NCI-H2107 treated with DMSO at 0.1 percent for 48 hours (cell line): ENCODE data around the gene YIF1B.

ENCODE experiments used
- DNase-seq: peaks from one replicate; lab custom pipeline; 2025; ENCODE audit not compliant: unreplicated experiment; lab: John Stamatoyannopoulos, UW

The YIF1B gene

DNA sequence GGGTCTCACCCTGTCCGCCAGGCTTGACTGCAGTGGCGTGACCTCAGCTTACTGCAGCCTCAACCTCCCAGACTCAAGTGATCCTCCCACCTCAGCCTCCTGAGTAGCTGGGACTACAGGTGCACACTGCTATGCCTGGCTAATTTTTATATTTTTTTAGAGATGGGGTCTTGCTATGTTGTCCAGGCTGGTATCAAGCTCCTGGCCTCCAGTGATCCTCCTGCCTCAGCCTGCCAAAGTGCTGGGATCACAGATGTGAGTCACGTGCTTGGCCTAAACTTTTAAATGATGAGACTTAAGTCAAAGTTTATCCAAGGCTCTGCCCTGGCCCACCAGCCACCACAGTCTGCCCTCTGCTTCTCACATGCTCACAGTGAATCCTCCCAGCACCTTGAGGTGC lies 9.5 kb downstream of the YIF1B start:
- no peak for DNase-seq

DNA sequence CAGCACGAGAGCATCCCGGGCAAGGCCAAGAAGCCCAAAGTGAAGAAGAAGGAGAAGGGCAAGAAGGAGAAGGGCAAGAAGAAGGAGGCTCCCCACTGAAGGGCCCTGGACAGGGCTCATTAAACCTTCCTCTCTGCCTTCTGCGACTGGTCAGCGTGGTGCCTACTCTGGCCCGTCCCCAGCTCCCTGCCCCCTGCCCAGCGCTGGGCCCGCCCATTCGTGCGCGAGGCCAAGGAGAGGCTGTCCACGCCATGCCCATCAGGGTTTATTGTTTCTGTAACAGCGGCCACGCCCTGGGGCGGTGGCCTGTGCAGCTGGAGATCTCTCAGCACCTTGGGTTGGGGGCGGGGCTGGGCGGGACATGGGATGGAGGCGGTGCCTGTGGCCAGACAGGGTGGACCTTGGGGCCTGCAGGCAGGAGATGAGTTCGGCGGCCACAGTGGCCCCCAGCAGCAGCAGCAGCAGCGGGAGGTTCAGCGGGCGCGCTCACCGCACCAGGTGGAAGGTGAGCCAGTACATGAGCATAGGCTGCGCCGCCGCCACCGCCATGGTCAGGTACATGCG lies 10.8 kb downstream of the YIF1B start:
- no peak for DNase-seq

- no peak for DNase-seq
These were observed 11.3 kb downstream of the YIF1B start for GRCh38 chr19:38304352-38304865.

GRCh38 chr19:38303517-38304351 lies 12.0 kb downstream of the YIF1B start, which contains the start of gene C19orf33:
TSS of gene C19orf33 (plus strand) at chr19:38304251. CDS start at chr19:38304262, 11 bp downstream.
- DNase-seq: no peak

DNA sequence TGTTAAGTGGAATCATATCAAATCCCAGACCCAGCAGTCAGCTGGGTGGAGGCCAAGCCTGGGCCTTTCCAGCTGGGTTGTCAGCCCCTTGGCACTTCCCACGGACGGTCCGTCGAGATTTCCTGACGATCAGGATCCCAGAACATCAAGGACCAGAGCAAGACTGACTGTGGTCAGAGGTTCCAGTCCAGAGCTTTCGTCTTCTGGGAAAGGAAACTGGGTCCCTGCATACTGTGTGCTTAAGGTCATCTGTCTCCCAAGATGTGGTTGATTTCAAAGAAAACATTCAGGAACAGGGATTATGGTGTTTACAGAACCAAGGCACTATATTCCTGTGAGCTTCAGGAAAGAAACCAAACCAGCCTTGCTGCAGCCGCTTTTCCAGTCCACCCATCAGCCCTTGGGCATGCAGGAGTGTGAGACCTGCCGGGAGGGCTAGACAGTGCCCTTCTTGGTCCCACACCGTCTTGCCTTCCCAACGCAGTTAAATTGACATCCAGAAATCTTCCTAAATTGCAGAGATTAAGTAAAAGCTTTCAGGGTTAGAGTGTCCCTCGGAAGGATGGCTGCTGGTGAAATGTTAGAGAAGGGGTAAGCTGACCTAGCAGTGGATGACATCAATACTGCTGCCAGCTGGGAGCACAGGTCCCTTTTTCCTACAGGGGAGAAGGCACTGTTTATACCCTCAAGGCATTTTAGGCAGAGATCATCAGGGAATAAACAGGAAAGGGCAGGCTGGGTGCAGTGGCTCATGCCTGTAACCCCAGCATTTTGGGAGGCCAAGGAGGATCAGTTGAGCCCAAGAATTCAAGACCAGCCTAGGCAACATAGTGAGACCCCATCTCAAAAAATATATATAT lies 16.7 kb downstream of the YIF1B start:
- DNase-seq: no peak

GRCh38 chr19:38294090-38294489 lies 21.7 kb downstream of the YIF1B start:
- no peak for DNase-seq

- DNase-seq: no peak
These were observed 22.5 kb downstream of the YIF1B start for GRCh38 chr19:38293281-38293680.

GRCh38 chr19:38291855-38292254 lies 23.9 kb downstream of the YIF1B start:
- no peak for DNase-seq

GRCh38 chr19:38290631-38291147 lies 25.1 kb downstream of the YIF1B start:
- no peak for DNase-seq

- DNase-seq: no peak
These were observed 25.8 kb downstream of the YIF1B start for GRCh38 chr19:38289955-38290354.

DNA sequence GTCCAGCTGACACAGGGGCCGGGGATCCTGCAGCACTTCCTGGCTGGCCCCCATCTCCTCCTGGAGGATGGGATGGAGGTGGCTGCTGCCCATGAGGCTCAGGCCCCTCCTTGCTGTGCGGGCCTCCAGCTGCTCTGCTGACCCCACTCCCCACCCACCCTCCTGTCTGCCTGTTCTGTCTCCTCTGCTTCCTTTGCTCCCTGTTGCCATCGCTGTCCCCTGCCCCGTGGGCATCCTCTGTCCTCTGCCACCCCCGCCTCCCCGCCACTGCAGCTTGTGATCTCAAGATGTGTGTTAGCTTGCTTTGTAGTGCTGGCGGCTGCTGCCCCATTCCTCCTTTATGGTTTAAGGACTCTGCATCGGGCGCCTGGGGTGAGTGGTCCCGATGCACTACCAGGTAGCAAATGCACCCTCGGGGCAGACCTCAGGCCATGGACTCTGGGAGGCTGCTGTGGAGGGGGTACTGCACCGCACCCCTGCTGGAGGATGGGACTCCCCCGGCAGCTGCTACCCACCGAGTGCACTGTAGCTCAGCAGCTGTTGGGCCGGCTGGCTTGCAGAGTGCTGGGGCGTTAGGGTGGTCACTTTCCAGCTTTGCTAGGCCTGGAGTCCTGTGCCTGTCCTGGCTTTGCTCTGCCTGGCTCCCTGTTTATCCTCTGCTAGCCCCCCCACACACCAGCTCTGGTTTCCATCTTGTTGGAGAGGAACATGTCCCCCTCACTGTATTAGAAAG lies 27.5 kb downstream of the YIF1B start:
- DNase-seq: no peak

GRCh38 chr19:38287604-38288003 lies 28.1 kb downstream of the YIF1B start:
- no peak for DNase-seq

- no peak for DNase-seq
These were observed 30.2 kb downstream of the YIF1B start for GRCh38 chr19:38285567-38285966.

DNA sequence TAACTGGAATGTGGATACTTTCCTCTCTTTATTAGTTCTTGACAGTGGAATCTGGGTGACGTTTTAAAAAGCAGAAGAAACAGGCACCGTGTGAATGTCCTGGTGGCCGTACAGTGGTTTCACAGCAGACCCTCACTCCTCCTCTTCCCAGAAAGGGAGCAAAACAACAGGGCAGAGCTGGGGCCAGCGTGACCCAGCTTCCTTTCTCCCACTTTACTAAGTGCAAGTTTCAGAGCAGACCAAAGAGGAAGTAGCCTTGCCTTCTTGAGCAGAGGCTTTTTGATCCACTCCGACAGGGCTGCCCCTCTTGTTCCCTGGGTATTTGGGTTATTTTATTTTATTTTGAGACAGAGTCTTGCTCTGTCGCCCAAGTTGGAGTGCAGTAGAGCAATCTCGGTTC lies 31.3 kb downstream of the YIF1B start:
- DNase-seq: no peak

DNA sequence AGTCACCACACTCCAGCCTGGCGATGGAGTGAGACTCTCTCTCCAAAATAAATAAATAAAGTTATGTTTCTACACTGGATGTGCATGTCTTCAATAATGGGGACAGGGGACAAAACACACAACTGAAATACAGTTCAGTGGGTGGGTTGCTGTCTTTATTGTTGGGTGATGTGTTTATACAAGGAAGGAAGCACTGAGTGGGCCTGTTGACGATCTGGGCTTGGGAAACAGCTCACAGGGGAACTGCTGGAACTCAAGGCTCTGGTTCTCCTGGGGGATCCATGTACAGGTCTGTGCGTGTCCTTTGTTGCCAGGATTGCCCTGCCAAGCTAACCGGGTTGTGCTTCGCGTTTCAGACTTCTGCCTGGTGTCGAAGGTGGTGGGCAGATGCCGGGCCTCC lies 32.5 kb downstream of the YIF1B start:
- no peak for DNase-seq

DNA sequence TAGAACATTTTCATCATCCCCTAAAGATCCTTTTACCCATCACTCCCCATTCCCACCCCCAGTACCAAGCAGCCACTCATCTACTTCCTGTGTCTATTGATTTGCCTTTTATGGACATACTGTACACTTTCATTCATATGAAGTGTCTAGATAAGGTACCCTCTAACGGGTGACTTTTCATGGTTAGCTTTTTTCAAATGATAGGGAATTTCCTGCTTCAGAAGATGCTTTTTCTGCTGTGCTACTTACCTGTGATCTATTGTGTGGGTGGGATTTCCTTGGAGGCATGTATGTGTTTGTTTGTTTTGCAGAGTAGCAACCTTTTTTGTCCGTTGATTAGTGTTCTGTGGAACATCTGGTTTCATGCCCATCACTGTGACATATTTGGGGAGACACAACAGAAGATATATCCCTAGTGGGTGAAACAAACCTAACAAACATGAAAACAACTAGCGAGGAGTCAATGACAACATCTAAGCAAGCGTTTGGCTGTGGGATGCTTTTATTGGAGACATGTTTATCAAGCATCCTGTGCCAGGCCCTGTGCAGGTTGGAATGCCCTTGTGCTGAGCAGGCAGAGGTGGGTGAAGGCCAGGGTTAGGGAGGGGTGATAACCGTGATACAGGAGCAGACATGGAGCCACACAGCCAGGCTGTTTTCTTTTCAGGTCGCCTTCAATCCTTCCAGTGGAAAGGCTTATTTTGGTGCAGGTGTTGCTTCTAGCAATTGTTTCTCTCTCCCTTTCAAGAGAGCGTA lies 33.8 kb downstream of the YIF1B start:
- no peak for DNase-seq

DNA sequence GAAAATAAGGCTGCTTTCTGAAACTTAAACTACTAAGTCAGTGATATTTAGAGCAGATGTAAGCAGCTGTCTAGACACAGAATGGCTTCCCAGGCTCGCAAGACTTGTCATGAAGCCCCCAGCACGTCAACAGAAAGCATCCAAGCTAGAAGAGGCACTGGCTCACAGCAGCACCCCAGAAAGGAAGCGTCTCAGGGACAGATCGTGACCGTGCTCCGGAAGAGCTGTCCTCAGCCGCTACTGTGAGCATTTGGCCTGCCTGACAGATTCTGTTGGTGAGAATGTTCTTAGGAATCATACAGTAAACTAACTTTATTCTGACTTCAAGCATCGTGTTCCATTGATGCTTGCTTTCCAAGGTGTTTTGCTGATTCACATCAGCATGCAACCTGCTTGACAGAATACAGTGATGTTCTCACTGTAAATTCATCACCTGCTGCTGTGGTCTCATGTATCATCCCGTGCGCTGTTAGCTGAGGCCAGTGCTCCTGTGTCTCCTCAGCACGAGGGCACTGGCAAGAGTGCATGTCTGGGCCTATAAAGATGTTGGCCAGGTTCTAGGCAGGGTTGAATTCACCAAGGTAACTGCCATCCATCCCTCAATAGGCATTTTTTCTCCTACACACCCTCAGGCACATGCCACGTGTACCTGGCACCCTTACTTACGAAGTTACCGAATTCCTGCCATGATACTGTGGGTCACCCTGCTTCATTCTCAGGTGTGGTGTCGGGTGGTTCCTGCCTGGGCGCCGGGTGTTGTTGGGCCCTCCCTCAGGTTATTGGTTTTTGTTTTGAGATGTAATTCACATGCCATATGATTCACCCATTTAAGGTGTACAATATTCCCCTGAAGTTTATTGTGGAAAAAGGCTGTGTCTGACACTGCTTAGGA lies 35.5 kb downstream of the YIF1B start:
- no peak for DNase-seq

GRCh38 chr19:38278751-38279150 lies 37.0 kb downstream of the YIF1B start:
- DNase-seq: no peak
